CD4-positive, CD25-positive, alpha-beta regulatory T cell (primary cell): Measurements from ENCODE around the gene PPIL4. TPM values are rescaled to one million over a fixed set of nuclear protein-coding genes. Genes with fewer than 3 reads are reported as not detected.
"Not testable (repeated sequence)": the region's sequence is repeated elsewhere in the genome, so short reads cannot be mapped to it uniquely, and the experiment has no call there.

Source experiments
- ATAC-seq, 2 donors: fragments of 150-1000 bp; cut with Tn5 transposase; one replicate each; pipeline ENCODE4 v1.10.0; 2021; ENCODE audit warnings: low read depth in 2 of 2, moderate number of reproducible peaks in 2 of 2, moderate library complexity in 1 of 2
- DNase-seq, 3 donors: peaks; one replicate each; pipeline versions ENCODE4 v3.0.0 to v3.0.0-alpha.2; 2012 to 2022; ENCODE audit warnings: mixed read lengths in 1 of 3
- H3K27ac ChIP-seq: one replicate; pipeline ENCODE4 v1.7.0; 2013; ENCODE audit warnings: mild to moderate bottlenecking, low read length; ENCODE audit not compliant: insufficient read depth, poor library complexity, severe bottlenecking
- H3K27me3 ChIP-seq: one replicate; pipeline ENCODE4 v1.7.0; 2013; ENCODE audit warnings: low read length; ENCODE audit not compliant: control insufficient read depth, insufficient read depth
- H3K36me3 ChIP-seq: one replicate; pipeline ENCODE4 v1.7.0; 2013; ENCODE audit warnings: mild to moderate bottlenecking, low read length, moderate library complexity; ENCODE audit not compliant: control insufficient read depth, insufficient read depth
- H3K4me1 ChIP-seq: 2 replicates; pipeline ENCODE4 v1.7.0; 2013; ENCODE audit warnings: mild to moderate bottlenecking, low read length; ENCODE audit not compliant: insufficient read depth, control insufficient read depth, poor library complexity, severe bottlenecking
- H3K4me3 ChIP-seq: one replicate; pipeline ENCODE4 v1.7.0; 2013; ENCODE audit warnings: low read depth, mild to moderate bottlenecking, low read length, moderate library complexity
- H3K9me3 ChIP-seq, 2 experiments: 1 replicate in 1 of 2; 2 replicates in 1 of 2; pipeline ENCODE4 v1.7.0; 2013; ENCODE audit warnings: low read length in 2 of 2, mild to moderate bottlenecking in 1 of 2, moderate library complexity in 1 of 2; ENCODE audit not compliant: control insufficient read depth in 2 of 2
- H3K27ac Mint-ChIP-seq, 3 donors: one replicate each; pipeline ENCODE4 v1.8.0; 2020 to 2022; ENCODE audit warnings: mild to moderate bottlenecking in 3 of 3, mixed read lengths in 3 of 3, moderate library complexity in 2 of 3
- H3K27me3 Mint-ChIP-seq: one replicate; pipeline ENCODE4 v1.8.0; 2022; ENCODE audit warnings: mild to moderate bottlenecking, mixed read lengths
- H3K36me3 Mint-ChIP-seq: one replicate; pipeline ENCODE4 v1.8.0; 2020; ENCODE audit warnings: mixed read lengths
- H3K4me1 Mint-ChIP-seq, 4 donors: one replicate each; pipeline ENCODE4 v1.8.0; 2020 to 2022; ENCODE audit warnings: mixed read lengths in 4 of 4, mild to moderate bottlenecking in 1 of 4
- H3K4me3 Mint-ChIP-seq, 4 donors: one replicate each; pipeline ENCODE4 v1.8.0; 2020 to 2022; ENCODE audit warnings: mild to moderate bottlenecking in 4 of 4, mixed read lengths in 4 of 4, moderate library complexity in 3 of 4
- H3K9me3 Mint-ChIP-seq, 7 donors: one replicate each; pipeline ENCODE4 v1.8.0; 2020 to 2022; ENCODE audit warnings: mixed read lengths in 7 of 7, mild to moderate bottlenecking in 3 of 7, moderate library complexity in 2 of 7
- polyA plus RNA-seq, 4 donors: library from polyadenylated mRNA; unstranded; fragments of 300-500 nt; fragmentation: Illumina TruSeq; gene quantifications; one replicate each; pipeline ENCODE4 v1.2.3, GENCODE V29; 2021
- total RNA-seq: library from RNA; stranded (reverse); gene quantifications from one replicate; pipeline ENCODE4 v1.2.3, GENCODE V29; 2022

Gene PPIL4
- total and polyA plus RNA-seq, 5 donors from 2014 or later, result 10.0 to 40.8 (median 12.8) TPM

DNA sequence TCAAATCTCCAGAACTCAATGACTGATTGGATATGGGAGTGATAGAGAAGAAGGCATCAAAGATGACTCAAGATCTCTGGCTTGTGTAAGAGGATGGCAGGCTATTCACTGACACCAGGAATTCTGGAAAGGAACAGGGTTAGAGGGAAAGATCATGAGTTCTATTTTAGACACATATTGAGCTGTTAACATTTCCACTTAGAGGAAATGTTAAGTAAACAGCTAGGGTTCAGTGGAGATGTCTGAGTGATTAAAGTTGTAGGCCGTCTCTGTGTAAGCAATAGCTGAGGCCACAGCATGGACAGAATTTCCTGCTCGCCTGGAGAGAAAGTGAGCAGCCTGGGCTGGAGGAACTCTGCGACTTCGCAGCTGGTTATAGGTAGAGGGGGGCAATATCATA is 82.1 kb downstream of the PPIL4 start:
- Mint-ChIP-seq H3K27me3 (no peaks in the 10 kb centered on the region), H3K9me3 (no peaks in the 10 kb centered on the region), H3K27ac (peak overlapping the region; percentile 34 to 89 (median 88)), H3K4me1 (peaks cover 32 to 83% (median 50%) of the 10 kb centered on the region in 4 donors), H3K36me3 (peaks cover 53% of the 10 kb centered on the region), H3K4me3 (peak overlapping the region in 3 of 4 donors; percentile 34 to 47 (median 35))
- DNase-seq, result no peak
- no peak overlapping the region for H3K4me3 ChIP-seq
- no peaks in the 10 kb centered on the region for H3K9me3 ChIP-seq
- peak overlapping the region; percentile 65 for H3K27ac ChIP-seq
- H3K36me3 ChIP-seq, result peaks cover 76% of the 10 kb centered on the region
- no peaks in the 10 kb centered on the region for H3K27me3 ChIP-seq
- peaks cover 64% of the 10 kb centered on the region for H3K4me1 ChIP-seq
- ATAC-seq, result no peak

DNA sequence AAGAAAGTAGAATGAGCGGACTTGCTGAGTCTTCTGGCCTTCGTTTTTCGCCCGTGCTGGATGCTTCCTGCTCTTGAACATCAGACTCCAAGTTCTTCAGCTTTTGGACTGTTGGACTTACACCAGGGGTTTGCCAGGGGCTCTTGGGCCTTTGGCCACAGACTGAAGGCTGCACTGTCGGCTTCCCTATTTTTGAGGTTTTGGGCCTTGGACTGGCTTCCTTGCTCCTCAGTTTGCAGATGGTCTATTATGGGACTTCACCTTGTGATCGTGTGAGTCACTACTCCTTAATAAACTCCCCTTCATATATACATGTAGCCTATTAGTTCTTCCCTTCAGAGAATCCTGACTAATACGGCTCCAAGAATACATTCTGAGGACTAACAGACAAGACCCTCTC is 83.1 kb downstream of the PPIL4 start:
- H3K4me1 ChIP-seq, result peaks cover 53% of the 10 kb centered on the region
- H3K27ac Mint-ChIP-seq, result peak overlapping the region; percentile 29 to 89 (median 86)
- peak overlapping the region in 2 of 4 donors; percentile 43 to 47 for H3K4me3 Mint-ChIP-seq
- peaks cover 29 to 77% (median 44%) of the 10 kb centered on the region in 4 donors for H3K4me1 Mint-ChIP-seq
- H3K27ac ChIP-seq, H3K9me3 Mint-ChIP-seq, H3K9me3 ChIP-seq, ATAC-seq, H3K4me3 ChIP-seq, H3K27me3 ChIP-seq, H3K27me3 Mint-ChIP-seq, DNase-seq: not testable (repeated sequence)
- peaks cover 79% of the 10 kb centered on the region for H3K36me3 ChIP-seq
- H3K36me3 Mint-ChIP-seq, result peaks cover 55% of the 10 kb centered on the region

DNA sequence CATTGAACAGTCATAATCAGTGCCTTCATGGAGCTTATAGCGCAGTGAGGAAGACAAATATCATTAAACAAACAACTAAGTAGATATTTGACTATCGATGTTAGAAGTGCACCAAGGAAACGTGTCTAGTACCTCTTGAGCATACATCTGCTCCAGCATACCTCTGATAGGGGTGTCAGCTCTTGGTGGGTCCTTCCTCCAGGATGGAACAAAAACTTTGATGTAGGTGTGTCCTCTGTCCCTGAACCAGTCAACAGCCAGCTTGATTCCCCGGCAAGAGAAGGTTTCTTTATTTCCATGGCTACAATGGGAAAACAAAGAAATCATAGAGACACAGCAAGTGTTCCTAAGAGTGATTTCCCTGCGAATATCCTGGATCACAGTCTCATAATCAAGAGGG is 84.2 kb downstream of the PPIL4 start:
- Mint-ChIP-seq H3K9me3 (no peaks in the 10 kb centered on the region), H3K27me3 (no peaks in the 10 kb centered on the region), H3K4me3 (peak overlapping the region in 2 of 4 donors; percentile 24 to 72), H3K36me3 (peaks cover 55% of the 10 kb centered on the region), H3K27ac (peak overlapping the region in 1 of 3 donors; percentile 20), H3K4me1 (peaks cover 26 to 71% (median 40%) of the 10 kb centered on the region in 4 donors)
- Histone ChIP-seq H3K4me3 (no peak overlapping the region), H3K9me3 (no peaks in the 10 kb centered on the region), H3K27ac (no peak overlapping the region), H3K27me3 (no peaks in the 10 kb centered on the region), H3K36me3 (peaks cover 81% of the 10 kb centered on the region), H3K4me1 (peaks cover 44% of the 10 kb centered on the region)
- no peak for DNase-seq
- no peak for ATAC-seq

DNA sequence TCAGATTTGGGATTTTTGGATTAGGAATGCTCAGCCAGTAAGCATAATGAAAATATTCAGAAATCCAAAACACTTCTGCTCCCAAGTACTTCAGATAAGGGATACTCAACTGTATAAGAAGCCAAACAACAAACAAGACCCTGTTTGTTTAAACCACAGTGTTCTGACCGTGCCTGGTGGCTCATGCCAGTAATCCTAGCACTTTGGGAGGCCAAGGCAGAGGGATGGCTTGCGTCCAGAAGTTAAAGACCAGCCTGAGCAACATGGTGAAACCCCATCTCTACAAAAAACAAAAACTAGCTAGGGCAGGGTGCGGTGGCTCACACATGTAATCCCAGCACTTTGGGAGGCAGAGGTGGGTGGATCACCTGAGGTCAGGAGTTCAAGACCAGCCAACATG is 85.6 kb downstream of the PPIL4 start:
- DNase-seq, H3K27me3 Mint-ChIP-seq, H3K9me3 ChIP-seq, H3K27me3 ChIP-seq, ATAC-seq, H3K27ac Mint-ChIP-seq, H3K4me3 ChIP-seq, H3K9me3 Mint-ChIP-seq, H3K27ac ChIP-seq: not testable (repeated sequence)
- H3K4me3 Mint-ChIP-seq, result peak overlapping the region in 1 of 4 donors; percentile 41
- peaks cover 56% of the 10 kb centered on the region for H3K36me3 Mint-ChIP-seq
- H3K4me1 ChIP-seq, result peaks cover 30% of the 10 kb centered on the region
- H3K4me1 Mint-ChIP-seq, result peaks cover 22 to 59% (median 34%) of the 10 kb centered on the region in 4 donors
- H3K36me3 ChIP-seq, result peaks cover 83% of the 10 kb centered on the region

DNA sequence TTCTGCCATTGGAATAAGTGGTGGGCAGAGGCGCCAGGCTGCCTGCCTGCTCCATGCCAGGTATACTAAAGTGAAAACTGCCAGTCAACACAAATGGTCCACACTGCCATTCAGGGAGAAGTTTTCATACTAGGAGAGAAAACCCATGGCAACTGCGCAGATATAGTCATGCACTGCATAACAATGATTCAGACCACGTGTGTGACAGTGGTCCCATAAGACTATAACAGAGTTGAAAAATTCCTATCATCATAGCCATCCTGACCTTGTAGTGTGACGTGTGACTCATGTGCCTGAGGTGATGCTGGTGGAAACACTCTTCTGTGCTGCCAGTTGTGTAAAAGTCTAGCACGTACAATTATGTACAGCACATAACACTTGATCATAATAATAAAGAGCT is 86.1 kb downstream of the PPIL4 start:
- no peaks in the 10 kb centered on the region for H3K27me3 ChIP-seq
- Mint-ChIP-seq H3K4me1 (peaks cover 17 to 59% (median 32%) of the 10 kb centered on the region in 4 donors), H3K27me3 (no peaks in the 10 kb centered on the region), H3K9me3 (peaks cover 0 to 1% (median 0%) of the 10 kb centered on the region in 7 donors), H3K4me3 (no peak overlapping the region), H3K36me3 (peaks cover 58% of the 10 kb centered on the region), H3K27ac (peak overlapping the region in 1 of 3 donors; percentile 49)
- peaks cover 87% of the 10 kb centered on the region for H3K36me3 ChIP-seq
- DNase-seq, result no peak
- no peaks in the 10 kb centered on the region for H3K9me3 ChIP-seq
- no peak for ATAC-seq
- no peak overlapping the region for H3K4me3 ChIP-seq
- H3K27ac ChIP-seq, result no peak overlapping the region
- peaks cover 26% of the 10 kb centered on the region for H3K4me1 ChIP-seq

DNA sequence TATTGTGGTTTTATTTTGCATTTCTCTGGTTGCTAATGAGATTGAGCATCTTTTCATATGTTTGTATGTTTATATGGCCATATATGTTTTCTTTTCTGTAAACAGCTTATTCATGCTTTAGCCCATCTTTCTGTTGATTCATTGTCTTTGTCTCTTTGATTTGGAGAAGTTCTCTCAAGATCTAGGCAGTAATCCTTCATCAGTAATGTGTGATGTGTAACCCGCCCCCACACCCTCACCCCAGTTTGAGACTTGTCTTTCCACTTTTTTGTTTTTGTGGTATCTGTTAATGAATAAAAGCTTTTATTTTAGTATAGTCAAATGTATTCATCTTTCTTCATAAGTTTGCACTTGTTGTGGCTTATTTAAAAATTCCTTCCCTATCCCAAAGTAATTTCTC is 87.0 kb downstream of the PPIL4 start:
- peaks cover 16% of the 10 kb centered on the region for H3K4me1 ChIP-seq
- Mint-ChIP-seq H3K4me1 (peaks cover 8 to 49% (median 28%) of the 10 kb centered on the region in 4 donors), H3K27ac (peak overlapping the region in 2 of 3 donors; percentile 73 to 90), H3K27me3 (no peaks in the 10 kb centered on the region), H3K36me3 (peaks cover 49% of the 10 kb centered on the region), H3K4me3 (peak overlapping the region in 1 of 4 donors; percentile 50), H3K9me3 (peaks cover 0 to 1% (median 0%) of the 10 kb centered on the region in 7 donors)
- H3K27ac ChIP-seq, result peak overlapping the region; percentile 36
- DNase-seq (no peak), ATAC-seq (no peak)
- H3K4me3 ChIP-seq, result no peak overlapping the region
- H3K27me3 ChIP-seq, result no peaks in the 10 kb centered on the region
- H3K36me3 ChIP-seq, result peaks cover 87% of the 10 kb centered on the region
- H3K9me3 ChIP-seq, result no peaks in the 10 kb centered on the region

DNA sequence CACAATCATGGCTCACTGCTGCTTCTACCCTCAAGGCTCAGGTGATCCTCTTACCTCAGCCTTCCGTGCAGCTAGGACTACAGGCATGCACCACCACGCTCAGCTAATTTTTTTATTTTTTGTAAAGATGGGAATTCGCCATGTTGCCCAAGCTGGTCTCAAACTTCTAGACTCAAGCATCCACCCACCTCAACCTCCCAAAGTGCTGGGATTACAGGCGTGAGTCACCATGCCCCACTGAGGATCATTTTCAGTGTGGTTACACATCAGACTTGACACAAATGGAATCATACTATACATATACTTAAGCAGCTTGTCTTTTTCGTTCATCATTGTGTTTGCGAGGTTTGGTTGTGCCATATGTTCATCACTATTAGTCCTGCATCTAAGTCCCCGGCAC is 87.6 kb downstream of the PPIL4 start:
- Mint-ChIP-seq H3K27ac (peak overlapping the region in 2 of 3 donors; percentile 51 to 73), H3K4me3 (peak overlapping the region in 1 of 4 donors; percentile 50), H3K4me1 (peaks cover 6 to 44% (median 25%) of the 10 kb centered on the region in 4 donors), H3K9me3 (peaks cover 0 to 1% (median 0%) of the 10 kb centered on the region in 7 donors), H3K27me3 (no peaks in the 10 kb centered on the region), H3K36me3 (peaks cover 45% of the 10 kb centered on the region)
- Histone ChIP-seq H3K4me1 (peaks cover 10% of the 10 kb centered on the region), H3K9me3 (no peaks in the 10 kb centered on the region), H3K4me3 (no peak overlapping the region), H3K36me3 (peaks cover 88% of the 10 kb centered on the region), H3K27me3 (no peaks in the 10 kb centered on the region), H3K27ac (peak overlapping the region; percentile 36)
- ATAC-seq, result no peak
- no peak for DNase-seq

DNA sequence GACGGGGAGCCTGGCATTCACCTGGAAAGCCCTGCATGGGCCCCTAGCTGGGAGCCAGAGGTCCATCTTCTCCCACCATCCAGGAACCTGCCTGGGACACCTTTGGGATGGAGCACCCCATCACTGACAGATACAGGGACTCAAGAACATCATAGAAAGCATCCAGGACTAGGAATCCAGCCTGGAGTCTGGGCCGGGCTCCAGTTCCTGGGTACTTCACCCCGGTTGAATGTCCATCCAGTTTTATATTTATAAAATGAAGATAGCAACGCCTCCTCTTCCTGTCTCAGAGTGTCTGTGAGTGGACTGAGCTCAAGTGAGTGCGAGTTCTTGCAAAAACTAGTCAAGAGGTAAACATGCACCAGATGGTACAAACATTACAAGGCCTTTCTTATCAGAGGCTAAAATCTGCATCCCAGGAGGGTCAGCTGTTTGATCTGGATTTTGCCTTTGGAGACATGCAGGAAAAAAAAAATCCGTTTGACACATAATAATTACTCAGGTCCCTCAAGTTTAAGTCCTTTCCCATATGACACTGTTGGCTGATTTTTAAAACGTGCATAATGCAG is 88.4 kb downstream of the PPIL4 start:
- ATAC-seq (no peak), DNase-seq (no peak)
- H3K4me3 ChIP-seq, result no peak overlapping the region
- no peaks in the 10 kb centered on the region for H3K27me3 ChIP-seq
- H3K27ac ChIP-seq, result no peak overlapping the region
- H3K36me3 Mint-ChIP-seq, result peaks cover 38% of the 10 kb centered on the region
- H3K9me3 Mint-ChIP-seq, result peaks cover 0 to 1% (median 0%) of the 10 kb centered on the region in 7 donors
- no peaks in the 10 kb centered on the region for H3K27me3 Mint-ChIP-seq
- no peaks in the 10 kb centered on the region for H3K9me3 ChIP-seq
- no peak overlapping the region for H3K4me3 Mint-ChIP-seq
- H3K4me1 ChIP-seq, result peaks cover 2% of the 10 kb centered on the region
- H3K27ac Mint-ChIP-seq, result peak overlapping the region in 1 of 3 donors; percentile 51
- H3K36me3 ChIP-seq, result peaks cover 90% of the 10 kb centered on the region
- peaks cover 0 to 36% (median 17%) of the 10 kb centered on the region in 4 donors for H3K4me1 Mint-ChIP-seq
